Prostate gland (tissue), 2 donors: Measurements from ENCODE around the gene HDAC1.

Experiments
- POLR2A ChIP-seq: fragments of 450-650 bp; IDR thresholded peaks from one replicate; pipeline ENCODE4 v1.6.1; 2016; ENCODE audit warnings: antibody characterized with exemption, mild to moderate bottlenecking
- POLR2AphosphoS5 ChIP-seq: sonication (generic); formaldehyde crosslinking; IDR thresholded peaks from one replicate; pipeline ENCODE4 v1.6.1; 2017; ENCODE audit warnings: antibody characterized with exemption
- TF ChIP-seq, protein P1 (sequence below), 4 experiments: fragments of 200-600 bp in 2 of 4; fragments of 450-650 bp in 2 of 4; sonication (generic) in 2 of 4; IDR thresholded peaks; 1 replicate in 3 of 4; 2 replicates in 1 of 4; pipeline ENCODE4 v1.5.1; 2016 to 2019; ENCODE audit warnings: antibody characterized with exemption in 4 of 4, mild to moderate bottlenecking in 2 of 4, moderate library complexity in 2 of 4

DNA sequence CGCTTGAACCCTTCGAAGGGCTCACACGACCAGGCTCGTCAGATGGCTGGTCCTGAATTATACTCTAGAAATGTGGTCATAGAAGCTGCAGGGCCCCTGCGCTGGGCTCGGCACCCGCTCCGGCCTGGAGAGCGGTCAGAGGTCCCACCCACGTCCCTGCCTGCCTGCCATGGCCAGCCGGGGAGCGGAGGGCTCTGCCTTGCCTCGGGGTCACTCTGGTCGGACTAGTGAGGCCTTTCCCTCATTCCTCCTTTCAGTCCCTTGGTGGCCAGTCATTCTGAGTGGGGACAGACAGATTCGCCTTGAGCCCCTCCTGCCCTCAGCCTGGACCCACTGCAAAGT, 44.7 kb downstream of the HDAC1 start:
- TF ChIP-seq, protein P1, sequence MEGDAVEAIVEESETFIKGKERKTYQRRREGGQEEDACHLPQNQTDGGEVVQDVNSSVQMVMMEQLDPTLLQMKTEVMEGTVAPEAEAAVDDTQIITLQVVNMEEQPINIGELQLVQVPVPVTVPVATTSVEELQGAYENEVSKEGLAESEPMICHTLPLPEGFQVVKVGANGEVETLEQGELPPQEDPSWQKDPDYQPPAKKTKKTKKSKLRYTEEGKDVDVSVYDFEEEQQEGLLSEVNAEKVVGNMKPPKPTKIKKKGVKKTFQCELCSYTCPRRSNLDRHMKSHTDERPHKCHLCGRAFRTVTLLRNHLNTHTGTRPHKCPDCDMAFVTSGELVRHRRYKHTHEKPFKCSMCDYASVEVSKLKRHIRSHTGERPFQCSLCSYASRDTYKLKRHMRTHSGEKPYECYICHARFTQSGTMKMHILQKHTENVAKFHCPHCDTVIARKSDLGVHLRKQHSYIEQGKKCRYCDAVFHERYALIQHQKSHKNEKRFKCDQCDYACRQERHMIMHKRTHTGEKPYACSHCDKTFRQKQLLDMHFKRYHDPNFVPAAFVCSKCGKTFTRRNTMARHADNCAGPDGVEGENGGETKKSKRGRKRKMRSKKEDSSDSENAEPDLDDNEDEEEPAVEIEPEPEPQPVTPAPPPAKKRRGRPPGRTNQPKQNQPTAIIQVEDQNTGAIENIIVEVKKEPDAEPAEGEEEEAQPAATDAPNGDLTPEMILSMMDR (IDR thresholded peaks at IDR 0.05), result no peak
- TF ChIP-seq POLR2A, result no peak
- TF ChIP-seq POLR2AphosphoS5, result no peak
